ENCODE results near the gene TMEM117.
A peak's percentile ranks its signal among the peaks of the same experiment; 100 is the strongest.

TMEM117 gene

GRCh38 chr12:43835656-43836474 lies at the start of gene TMEM117:
TMEM117 (plus strand) TSS chr12:43836081.
- no peak for TF ChIP-seq CTCF (conservative IDR thresholded peaks at IDR 0.05; ENCODE audit: low read depth, low read length)
- peak within 1 kb of the TSS; percentile 73 for H3K4me3 ChIP-seq (ENCODE audit: low read length)
- DNase-seq (ENCODE audit: low read depth), result no peak

GRCh38 chr12:43786899-43787693 lies 48.8 kb upstream of the TMEM117 start:
- no peak for TF ChIP-seq CTCF (conservative IDR thresholded peaks at IDR 0.05; ENCODE audit: low read depth, low read length)
- H3K4me3 ChIP-seq (ENCODE audit: low read length), result no peak overlapping the region
- no peak for DNase-seq (ENCODE audit: low read depth)

GRCh38 chr12:43789941-43790340 lies 45.9 kb upstream of the TMEM117 start:
- no peak for DNase-seq (ENCODE audit: low read depth)
- TF ChIP-seq CTCF (conservative IDR thresholded peaks at IDR 0.05; ENCODE audit: low read depth, low read length), result no peak
- no peak overlapping the region for H3K4me3 ChIP-seq (ENCODE audit: low read length)

- H3K4me3 ChIP-seq (ENCODE audit: low read length), result no peak overlapping the region
- TF ChIP-seq CTCF (conservative IDR thresholded peaks at IDR 0.05; ENCODE audit: low read depth, low read length), result no peak
- DNase-seq (ENCODE audit: low read depth), result no peak
Observed at GRCh38 chr12:43795716-43796280, 40.1 kb upstream of the TMEM117 start.

- TF ChIP-seq CTCF (conservative IDR thresholded peaks at IDR 0.05; ENCODE audit: low read depth, low read length), result no peak
- no peak overlapping the region for H3K4me3 ChIP-seq (ENCODE audit: low read length)
- no peak for DNase-seq (ENCODE audit: low read depth)
Observed at GRCh38 chr12:43797561-43798217, 38.2 kb upstream of the TMEM117 start.

- no peak for TF ChIP-seq CTCF (conservative IDR thresholded peaks at IDR 0.05; ENCODE audit: low read depth, low read length)
- no peak for DNase-seq (ENCODE audit: low read depth)
- peak overlapping the region; percentile 88 for H3K4me3 ChIP-seq (ENCODE audit: low read length)
Observed at GRCh38 chr12:43805149-43805859, 30.6 kb upstream of the TMEM117 start.
